ENCODE data around the gene DBNDD1.

Gene DBNDD1

DNA sequence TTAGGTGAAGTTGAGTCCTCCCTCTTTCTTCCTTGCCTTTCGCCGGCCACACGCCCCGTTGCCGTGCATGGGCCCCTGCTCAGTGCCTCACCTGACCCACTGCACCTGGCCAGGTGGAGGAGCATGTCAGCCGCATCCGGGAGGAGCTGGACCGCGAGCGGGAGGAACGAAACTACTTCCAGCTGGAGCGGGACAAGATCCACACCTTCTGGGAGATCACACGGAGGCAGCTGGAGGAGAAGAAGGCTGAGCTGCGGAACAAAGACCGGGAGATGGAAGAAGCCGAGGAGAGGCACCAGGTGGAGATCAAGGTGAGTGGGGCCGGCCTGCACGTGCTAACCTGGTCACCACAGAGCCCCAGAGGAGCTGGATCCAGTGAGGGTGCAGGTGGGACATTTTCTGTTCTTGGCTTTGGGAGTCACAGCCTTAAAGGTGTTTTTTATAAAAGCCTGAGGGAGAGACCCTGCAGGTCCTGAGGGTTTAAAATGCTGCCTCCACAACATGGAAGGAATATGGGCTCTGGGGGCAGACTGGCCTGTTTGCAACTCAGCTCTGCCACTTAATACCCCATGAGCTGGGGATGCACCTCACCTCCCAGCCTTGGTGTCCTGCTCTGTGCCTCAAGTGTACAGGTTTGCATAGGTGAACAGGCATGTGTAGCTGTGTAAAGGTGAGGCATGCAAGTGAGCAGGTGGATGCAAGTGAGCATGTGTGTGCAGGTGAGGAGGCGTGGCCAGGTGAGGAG, 12.1 kb upstream of the DBNDD1 start:
- peaks cover 45% of the 10 kb centered on the region for H3K36me3 ChIP-seq (replicated peaks)
- peak in 1 of 2 experiments; percentile 43 for DNase-seq (ENCODE audit: low spot score in 2 of 2)
- H3K27me3 ChIP-seq (ENCODE audit: low read depth): no peaks in the 10 kb centered on the region
- H3K4me1 ChIP-seq: no peaks in the 10 kb centered on the region
- no peaks in the 10 kb centered on the region for H3K9me3 ChIP-seq
- in situ Hi-C loops (cut with MboI; ENCODE audit: low sequenced_read_pairs): no loop called here
- H3K4me3 ChIP-seq: no peak overlapping the region

DNA sequence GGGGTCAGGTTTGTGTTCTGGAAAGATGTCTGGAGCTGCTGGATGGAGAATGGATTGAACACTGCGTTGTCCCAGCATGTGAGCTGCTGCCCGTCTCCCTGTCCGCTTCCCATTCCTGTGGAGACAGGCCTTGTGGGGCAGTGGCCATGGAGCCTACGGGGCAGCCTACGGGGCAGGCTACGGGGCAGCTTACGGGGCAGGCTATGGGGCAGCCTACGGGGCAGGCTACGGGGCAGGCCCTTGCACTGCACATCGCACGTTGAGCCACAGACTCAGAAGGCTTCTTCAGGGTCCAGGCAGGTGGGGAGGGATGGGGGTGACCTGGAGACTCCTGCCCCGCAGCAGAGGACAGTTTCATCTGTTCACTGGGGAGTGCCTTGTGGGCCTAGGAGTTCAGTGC, 9.7 kb upstream of the DBNDD1 start:
- no peak for DNase-seq (ENCODE audit: low spot score in 2 of 2)
- no peaks in the 10 kb centered on the region for H3K27me3 ChIP-seq (ENCODE audit: low read depth)
- no peaks in the 10 kb centered on the region for H3K9me3 ChIP-seq
- H3K4me1 ChIP-seq: no peaks in the 10 kb centered on the region
- H3K36me3 ChIP-seq (replicated peaks): peaks cover 34% of the 10 kb centered on the region
- in situ Hi-C loops (cut with MboI; ENCODE audit: low sequenced_read_pairs): no loop called here
- no peak overlapping the region for H3K4me3 ChIP-seq

DNA sequence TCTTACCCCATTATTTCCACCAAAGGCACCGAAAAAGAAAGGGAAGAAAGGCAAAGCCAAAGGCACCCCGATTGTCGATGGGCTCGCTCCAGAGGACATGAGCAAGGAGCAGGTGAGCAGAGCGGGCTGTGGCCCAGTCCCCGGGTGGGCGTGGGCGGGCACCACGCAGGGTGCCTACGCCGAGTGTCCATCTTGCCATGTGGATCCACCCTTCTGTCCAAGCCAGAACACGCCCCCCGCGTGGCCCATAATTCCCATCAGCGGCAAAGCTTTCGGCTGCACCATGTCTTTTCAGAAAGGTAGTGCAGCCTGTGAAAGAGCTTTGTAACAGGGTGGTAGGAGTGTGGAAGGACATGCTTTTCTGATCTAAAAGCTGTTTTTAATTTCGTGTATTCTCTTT, 8.4 kb upstream of the DBNDD1 start:
- H3K27me3 ChIP-seq (ENCODE audit: low read depth): no peaks in the 10 kb centered on the region
- DNase-seq (ENCODE audit: low spot score in 2 of 2): no peak
- no peak overlapping the region for H3K4me3 ChIP-seq
- H3K36me3 ChIP-seq (replicated peaks): peaks cover 23% of the 10 kb centered on the region
- in situ Hi-C loops (cut with MboI; ENCODE audit: low sequenced_read_pairs): no loop called here
- no peaks in the 10 kb centered on the region for H3K9me3 ChIP-seq
- 0 out of 2 replicates have a peak, but pooled peaks cover 5% of the 10 kb centered on the region for H3K4me1 ChIP-seq

- DNase-seq (ENCODE audit: low spot score in 2 of 2): no peak
- Histone ChIP-seq H3K9me3 (no peaks in the 10 kb centered on the region), H3K27me3 (ENCODE audit: low read depth) (no peaks in the 10 kb centered on the region), H3K36me3 (replicated peaks) (peaks cover 12% of the 10 kb centered on the region), H3K4me3 (no peak overlapping the region), H3K4me1 (peaks cover 16% of the 10 kb centered on the region)
- in situ Hi-C loops (cut with MboI; ENCODE audit: low sequenced_read_pairs): no loop called here
Measured at GRCh38 chr16:90026135-90026534, 6.9 kb upstream of the DBNDD1 start.

GRCh38 chr16:90023078-90023447, 3.8 kb upstream of the DBNDD1 start:
- in situ Hi-C loops (cut with MboI; ENCODE audit: low sequenced_read_pairs): no loop called here
- H3K36me3 ChIP-seq (replicated peaks): peaks cover 5% of the 10 kb centered on the region; the same call in 1 of the 2 replicates
- peaks cover 22% of the 10 kb centered on the region for H3K4me1 ChIP-seq
- H3K27me3 ChIP-seq (ENCODE audit: low read depth): no peaks in the 10 kb centered on the region
- no peak for DNase-seq (ENCODE audit: low spot score in 2 of 2)
- peak overlapping the region; percentile 56 for H3K4me3 ChIP-seq
- no peaks in the 10 kb centered on the region for H3K9me3 ChIP-seq

GRCh38 chr16:90022209-90023077, 3.2 kb upstream of the DBNDD1 start:
- H3K4me1 ChIP-seq: peaks cover 22% of the 10 kb centered on the region

DNA sequence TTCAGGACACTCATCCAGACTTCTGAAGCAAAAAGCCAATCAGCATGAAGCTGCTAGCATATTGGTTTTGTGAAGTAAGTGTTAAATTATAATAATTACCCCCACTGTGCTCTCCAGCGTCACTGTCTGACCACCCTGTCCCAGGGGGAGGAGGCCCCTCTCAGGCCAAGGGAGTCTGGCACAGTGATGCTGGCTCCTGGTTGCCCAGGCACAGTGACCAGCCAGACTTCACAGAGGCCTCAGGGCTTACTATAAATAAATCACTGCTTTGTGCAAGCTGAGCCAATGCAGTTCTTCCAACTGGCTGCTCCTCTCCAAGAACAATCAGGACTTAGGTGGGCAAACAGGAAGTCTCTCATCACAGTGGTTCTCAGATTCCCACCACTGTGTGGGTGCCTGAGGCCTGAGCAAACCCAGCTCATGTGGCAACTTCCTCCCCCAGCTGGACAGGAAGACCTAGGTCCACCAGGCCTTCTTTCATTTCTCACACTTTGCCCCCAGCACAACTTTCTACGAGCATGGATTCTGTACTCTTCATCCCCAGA, 1.7 kb upstream of the DBNDD1 start:
- peak in 1 of 2 experiments; percentile 50 for DNase-seq (ENCODE audit: low spot score in 2 of 2)
- in situ Hi-C loops (cut with MboI; ENCODE audit: low sequenced_read_pairs): no loop called here
- H3K4me3 ChIP-seq: no peak overlapping the region; the same call in 1 of the 2 replicates

More at GRCh38 chr16:90022209-90023077, 3.2 kb upstream of the DBNDD1 start:
- Histone ChIP-seq H3K4me3 (peak overlapping the region; percentile 56), H3K36me3 (replicated peaks) (peaks cover 1% of the 10 kb centered on the region; the same call in 1 of the 2 replicates), H3K9me3 (no peaks in the 10 kb centered on the region), H3K27me3 (ENCODE audit: low read depth) (no peaks in the 10 kb centered on the region)
- in situ Hi-C loops (cut with MboI; ENCODE audit: low sequenced_read_pairs): no loop called here
- peak; percentile 88 to 96 for DNase-seq (ENCODE audit: low spot score in 2 of 2)

DNA sequence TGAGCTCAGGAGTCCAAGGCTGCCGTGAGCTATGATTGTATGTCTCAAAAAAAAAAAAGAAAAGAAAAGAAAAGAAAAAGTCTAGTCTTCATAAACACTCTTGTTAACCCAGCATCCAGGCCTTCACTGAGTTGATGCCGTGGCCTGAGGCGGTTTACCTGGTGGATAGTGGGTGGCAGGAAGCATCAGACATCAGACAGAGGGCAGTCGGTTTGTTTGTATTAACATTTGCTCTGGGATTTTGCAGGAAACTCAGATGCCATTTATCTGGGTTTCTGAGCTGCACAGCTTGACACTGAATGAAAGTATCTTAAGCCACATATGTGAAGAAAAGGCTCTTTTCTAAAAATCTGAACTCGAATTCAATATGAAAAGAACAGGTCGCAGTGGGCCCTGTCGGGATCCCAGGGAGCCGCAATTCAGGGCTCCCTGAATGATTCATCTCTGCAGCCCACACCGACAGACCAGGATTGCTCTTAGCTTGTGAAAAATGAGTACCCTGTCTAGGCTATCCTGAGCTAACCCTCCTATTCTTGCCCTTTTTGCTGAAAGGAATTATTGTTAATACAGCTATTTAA, 1.1 kb upstream of the DBNDD1 start:
- Histone ChIP-seq H3K36me3 (replicated peaks) (peaks cover 4% of the 10 kb centered on the region; the same call in 1 of the 2 replicates), H3K4me1 (peaks cover 22% of the 10 kb centered on the region), H3K9me3 (no peaks in the 10 kb centered on the region), H3K27me3 (ENCODE audit: low read depth) (no peaks in the 10 kb centered on the region), H3K4me3 (peak overlapping the region; percentile 50)
- no peak for DNase-seq (ENCODE audit: low spot score in 2 of 2)
- in situ Hi-C loops (cut with MboI; ENCODE audit: low sequenced_read_pairs): no loop called here

More for the DNA sequence above, 1.7 kb upstream of the DBNDD1 start:
- H3K9me3 ChIP-seq: no peaks in the 10 kb centered on the region
- no peaks in the 10 kb centered on the region for H3K27me3 ChIP-seq (ENCODE audit: low read depth)
- H3K4me1 ChIP-seq: peaks cover 22% of the 10 kb centered on the region
- no peaks in the 10 kb centered on the region for H3K36me3 ChIP-seq (replicated peaks)

GRCh38 chr16:90019543-90020259, 445 bp upstream of the DBNDD1 start:
- Histone ChIP-seq H3K4me1 (peaks cover 22% of the 10 kb centered on the region), H3K36me3 (replicated peaks) (peaks cover 6% of the 10 kb centered on the region; the same call in 1 of the 2 replicates), H3K9me3 (no peaks in the 10 kb centered on the region), H3K27me3 (ENCODE audit: low read depth) (no peaks in the 10 kb centered on the region), H3K4me3 (peak overlapping the region; percentile 50)
- DNase-seq (ENCODE audit: low spot score in 2 of 2): peak; percentile 49 to 81
- in situ Hi-C loops (cut with MboI; ENCODE audit: low sequenced_read_pairs): no loop called here

- Histone ChIP-seq H3K4me3 (peak overlapping the region; percentile 64), H3K9me3 (no peaks in the 10 kb centered on the region), H3K36me3 (replicated peaks) (peaks cover 9% of the 10 kb centered on the region; the same call in 1 of the 2 replicates), H3K4me1 (peaks cover 20% of the 10 kb centered on the region), H3K27me3 (ENCODE audit: low read depth) (no peaks in the 10 kb centered on the region)
- DNase-seq (ENCODE audit: low spot score in 2 of 2): no peak
- in situ Hi-C loops (cut with MboI; ENCODE audit: low sequenced_read_pairs): no loop called here
Measured at GRCh38 chr16:90018297-90018651, 982 bp downstream of the DBNDD1 start.

- Histone ChIP-seq H3K4me3 (no peak overlapping the region), H3K9me3 (no peaks in the 10 kb centered on the region), H3K36me3 (replicated peaks) (peaks cover 9% of the 10 kb centered on the region; the same call in 1 of the 2 replicates), H3K27me3 (ENCODE audit: low read depth) (no peaks in the 10 kb centered on the region), H3K4me1 (peaks cover 9% of the 10 kb centered on the region)
- in situ Hi-C loops (cut with MboI; ENCODE audit: low sequenced_read_pairs): no loop called here
- DNase-seq (ENCODE audit: low spot score in 2 of 2): no peak
Measured at GRCh38 chr16:90016339-90016950, 2.8 kb downstream of the DBNDD1 start.

DNA sequence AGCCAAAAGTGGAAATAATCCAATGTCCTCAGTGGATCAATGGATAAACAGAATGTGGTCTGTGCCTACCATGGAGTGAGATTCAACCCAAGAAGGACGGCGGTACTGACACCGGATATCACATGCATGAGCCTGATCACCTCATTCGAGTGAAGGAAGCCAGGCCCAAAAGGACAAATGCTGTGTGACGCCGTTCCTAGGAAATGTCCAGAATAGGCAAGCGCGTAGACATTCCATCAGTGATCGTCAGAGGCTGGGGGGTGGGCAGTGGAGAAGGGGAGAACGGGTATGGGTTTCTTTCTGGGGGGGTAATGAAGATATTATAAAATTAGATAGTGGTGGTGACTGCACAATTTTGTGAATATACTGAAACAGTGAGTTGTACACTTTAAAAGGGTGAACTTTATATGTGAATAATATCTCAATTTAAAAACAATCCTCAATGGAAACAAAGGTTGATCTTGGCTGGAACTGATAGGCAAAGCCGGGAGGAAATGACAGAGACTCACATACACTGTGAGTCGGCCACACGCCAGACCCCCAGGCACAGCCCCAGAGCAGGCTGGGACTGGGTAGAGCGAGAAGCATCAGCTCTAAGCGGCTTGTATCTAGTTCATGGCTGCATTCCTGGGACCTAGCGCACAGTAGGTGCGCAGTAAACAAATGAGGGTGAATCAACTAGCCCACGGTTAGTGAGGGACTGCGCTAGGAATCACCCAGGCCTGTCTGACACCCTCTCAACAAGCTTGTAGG, 3.5 kb downstream of the DBNDD1 start:
- in situ Hi-C loops (cut with MboI; ENCODE audit: low sequenced_read_pairs): no loop called here
- Histone ChIP-seq H3K4me1 (peaks cover 2% of the 10 kb centered on the region), H3K9me3 (no peaks in the 10 kb centered on the region), H3K4me3 (no peak overlapping the region), H3K36me3 (replicated peaks) (peaks cover 9% of the 10 kb centered on the region; the same call in 1 of the 2 replicates), H3K27me3 (ENCODE audit: low read depth) (no peaks in the 10 kb centered on the region)
- DNase-seq (ENCODE audit: low spot score in 2 of 2): no peak
